HG03108 (cell line): ENCODE data around the gene FMNL1.
"Not testable (repeated sequence)": the region's sequence is repeated elsewhere in the genome, so short reads cannot be mapped to it uniquely, and the experiment has no call there.

ENCODE experiments used
- ATAC-seq: cut with Tn5 transposase; IDR thresholded peaks from one replicate; pipeline ENCODE4 v1.9.1; 2021; ENCODE audit warnings: moderate library complexity; ENCODE audit not compliant: unreplicated experiment

Gene FMNL1, protein sequence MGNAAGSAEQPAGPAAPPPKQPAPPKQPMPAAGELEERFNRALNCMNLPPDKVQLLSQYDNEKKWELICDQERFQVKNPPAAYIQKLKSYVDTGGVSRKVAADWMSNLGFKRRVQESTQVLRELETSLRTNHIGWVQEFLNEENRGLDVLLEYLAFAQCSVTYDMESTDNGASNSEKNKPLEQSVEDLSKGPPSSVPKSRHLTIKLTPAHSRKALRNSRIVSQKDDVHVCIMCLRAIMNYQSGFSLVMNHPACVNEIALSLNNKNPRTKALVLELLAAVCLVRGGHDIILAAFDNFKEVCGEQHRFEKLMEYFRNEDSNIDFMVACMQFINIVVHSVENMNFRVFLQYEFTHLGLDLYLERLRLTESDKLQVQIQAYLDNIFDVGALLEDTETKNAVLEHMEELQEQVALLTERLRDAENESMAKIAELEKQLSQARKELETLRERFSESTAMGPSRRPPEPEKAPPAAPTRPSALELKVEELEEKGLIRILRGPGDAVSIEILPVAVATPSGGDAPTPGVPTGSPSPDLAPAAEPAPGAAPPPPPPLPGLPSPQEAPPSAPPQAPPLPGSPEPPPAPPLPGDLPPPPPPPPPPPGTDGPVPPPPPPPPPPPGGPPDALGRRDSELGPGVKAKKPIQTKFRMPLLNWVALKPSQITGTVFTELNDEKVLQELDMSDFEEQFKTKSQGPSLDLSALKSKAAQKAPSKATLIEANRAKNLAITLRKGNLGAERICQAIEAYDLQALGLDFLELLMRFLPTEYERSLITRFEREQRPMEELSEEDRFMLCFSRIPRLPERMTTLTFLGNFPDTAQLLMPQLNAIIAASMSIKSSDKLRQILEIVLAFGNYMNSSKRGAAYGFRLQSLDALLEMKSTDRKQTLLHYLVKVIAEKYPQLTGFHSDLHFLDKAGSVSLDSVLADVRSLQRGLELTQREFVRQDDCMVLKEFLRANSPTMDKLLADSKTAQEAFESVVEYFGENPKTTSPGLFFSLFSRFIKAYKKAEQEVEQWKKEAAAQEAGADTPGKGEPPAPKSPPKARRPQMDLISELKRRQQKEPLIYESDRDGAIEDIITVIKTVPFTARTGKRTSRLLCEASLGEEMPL

DNA sequence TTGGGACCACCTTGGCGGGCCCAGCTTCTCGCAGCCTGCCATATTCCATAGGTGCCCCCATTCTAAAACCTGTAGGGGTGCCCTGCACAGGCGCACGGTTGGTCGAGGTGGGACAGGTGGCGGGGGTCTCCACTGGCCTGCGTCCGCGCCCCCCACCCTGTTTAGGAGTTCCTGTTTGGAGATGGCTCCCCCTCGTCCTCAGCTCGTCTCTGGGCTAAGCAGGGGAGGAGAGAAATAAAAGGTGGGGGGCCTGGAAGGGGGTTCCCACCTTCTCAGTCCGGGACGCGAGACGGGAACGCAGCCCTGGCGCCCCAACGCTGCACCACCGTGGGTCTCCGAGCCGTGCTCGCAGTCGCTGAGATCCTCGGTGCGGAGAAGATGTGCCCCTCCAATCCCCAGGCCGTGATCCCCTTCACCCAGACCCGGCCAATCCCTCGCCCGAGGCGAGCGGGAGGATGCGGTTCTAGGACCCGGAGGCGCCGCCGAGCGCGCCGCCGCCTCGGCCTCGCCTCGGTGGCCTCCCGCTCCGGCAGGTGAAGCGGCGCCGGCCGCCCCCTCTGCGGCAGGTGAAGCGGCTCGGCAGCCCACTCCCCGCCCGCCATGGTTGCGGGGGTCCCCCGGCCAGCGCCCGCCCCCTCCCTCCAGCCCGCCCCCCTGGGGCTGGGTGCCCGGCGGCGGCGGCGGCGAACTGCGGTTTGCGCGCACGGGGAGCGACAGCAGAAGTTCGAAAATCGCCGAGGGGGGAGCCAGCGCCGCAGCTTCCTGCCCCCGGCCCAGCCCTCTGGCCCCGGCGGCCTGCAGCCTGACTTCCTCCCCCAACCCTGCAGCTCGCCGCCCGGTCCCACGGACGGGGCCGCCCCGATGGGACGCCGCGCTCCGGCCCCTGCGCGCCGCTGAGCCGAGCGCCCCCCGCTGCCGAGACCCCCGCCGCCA, at the start of gene FMNL1:
TSS of gene FMNL1 (plus strand) at position 805 of the 933 bp plus-strand sequence. CDS start 240 bp downstream, outside the sequence.
- ATAC-seq: no peak

DNA sequence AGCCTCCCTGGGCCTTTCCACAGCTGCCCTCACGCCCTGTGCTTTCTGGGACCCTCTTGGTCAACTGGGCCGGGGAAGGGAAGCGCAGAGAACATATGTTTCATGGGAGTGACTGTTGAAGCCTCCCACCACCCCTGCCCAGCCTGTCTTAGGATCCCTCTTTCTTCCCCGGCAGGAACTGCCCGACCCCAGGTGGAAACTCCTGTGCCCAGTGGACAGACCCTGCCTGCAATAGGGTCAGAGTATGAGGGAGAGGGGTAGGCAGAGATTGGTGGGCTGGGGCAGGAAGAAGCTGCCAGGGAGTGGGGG, 49.5 kb upstream of the FMNL1 start:
- no peak for ATAC-seq

DNA sequence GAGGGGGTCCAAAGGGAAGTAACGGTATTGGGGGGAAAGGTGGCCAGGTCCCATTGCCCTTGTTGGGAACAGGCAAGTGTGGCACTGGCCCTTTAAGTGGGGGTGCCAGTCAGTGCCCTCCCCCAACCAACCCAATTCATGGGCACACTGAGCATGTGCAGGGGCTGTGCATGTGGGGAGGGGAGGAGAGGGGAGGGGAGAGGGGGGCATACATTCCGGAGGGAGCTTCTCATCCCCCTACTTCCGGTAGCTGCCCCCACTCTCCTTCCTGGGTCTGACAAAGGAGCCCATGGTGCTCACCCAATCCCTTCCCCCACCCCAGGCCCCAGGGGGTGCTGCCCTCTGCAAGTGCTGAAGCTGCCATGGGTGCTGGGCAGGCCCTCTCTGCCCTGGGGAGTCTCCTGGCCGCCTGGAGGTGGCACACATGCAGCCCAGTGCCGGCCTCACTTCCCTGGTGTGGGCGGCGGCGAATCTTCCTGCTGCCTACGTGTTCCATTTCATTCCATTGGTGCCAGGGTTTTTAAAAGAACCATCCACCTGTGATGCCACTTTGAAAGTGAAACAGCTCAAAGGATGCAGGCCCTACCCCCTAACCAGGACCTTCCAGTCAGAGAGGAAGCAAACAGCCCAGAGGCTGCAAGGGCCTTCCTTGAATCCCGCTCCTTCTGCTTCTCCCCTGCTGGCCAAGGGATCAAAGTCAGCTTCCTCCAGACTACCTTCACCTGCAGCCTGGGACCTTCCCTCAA, 49.0 kb upstream of the FMNL1 start:
- no peak for ATAC-seq

DNA sequence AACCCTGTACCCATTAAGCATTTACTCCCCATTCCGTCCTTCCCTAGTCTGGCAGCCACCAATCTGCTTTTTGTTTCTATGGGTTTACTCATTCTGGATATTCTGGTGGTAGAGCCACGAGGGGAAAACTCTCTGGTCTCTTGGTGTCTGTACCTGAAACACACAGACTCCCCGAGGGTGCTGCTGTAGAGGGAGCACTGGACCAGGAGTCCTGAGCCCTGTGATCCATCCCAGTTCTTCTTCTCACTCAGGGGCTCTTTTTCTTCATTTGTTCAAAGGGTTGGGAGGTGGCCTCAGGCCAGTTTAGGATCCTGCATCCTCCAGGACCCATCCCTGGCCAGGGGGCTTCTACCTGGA, 45.9 kb upstream of the FMNL1 start:
- no peak for ATAC-seq

DNA sequence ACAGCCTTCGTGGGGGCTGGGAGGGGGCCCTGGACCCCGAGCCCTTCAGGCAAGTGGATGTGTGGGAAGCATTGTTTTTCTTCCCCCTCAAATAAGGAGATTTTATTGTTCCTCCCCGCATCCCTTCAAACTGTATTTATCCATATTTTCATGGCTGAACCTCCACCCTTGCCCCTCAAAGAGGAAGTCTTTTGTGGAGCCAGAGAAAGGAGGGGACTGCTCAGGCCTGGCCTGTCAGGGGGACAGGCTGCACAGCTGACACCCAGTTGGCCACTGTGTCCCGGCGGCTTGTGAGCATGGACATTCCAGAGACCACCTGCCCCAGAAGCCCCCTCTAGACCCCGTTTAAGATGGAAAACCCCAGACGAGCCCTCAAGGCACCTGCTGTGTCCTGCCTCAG, 44.1 kb upstream of the FMNL1 start:
- ATAC-seq: no peak

DNA sequence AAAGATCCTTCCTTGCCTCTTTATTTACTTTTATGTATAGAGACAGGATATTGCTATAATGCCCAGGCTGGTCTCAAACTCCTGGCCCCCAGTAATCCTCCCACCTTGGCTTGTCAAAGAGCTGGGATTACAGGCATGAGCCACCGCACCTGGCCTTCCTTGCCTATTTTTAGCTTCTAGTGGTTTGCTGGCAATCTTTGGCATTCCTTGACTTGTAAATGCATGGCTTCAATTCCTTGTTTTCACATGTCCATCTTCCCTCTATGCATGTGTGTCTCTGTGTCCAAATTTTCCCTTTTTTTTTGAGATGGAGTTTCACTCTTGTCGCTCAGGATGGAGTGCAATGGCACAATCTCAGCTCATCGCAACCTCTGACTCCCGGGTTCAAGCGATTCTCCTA, 37.5 kb upstream of the FMNL1 start:
- no peak for ATAC-seq

DNA sequence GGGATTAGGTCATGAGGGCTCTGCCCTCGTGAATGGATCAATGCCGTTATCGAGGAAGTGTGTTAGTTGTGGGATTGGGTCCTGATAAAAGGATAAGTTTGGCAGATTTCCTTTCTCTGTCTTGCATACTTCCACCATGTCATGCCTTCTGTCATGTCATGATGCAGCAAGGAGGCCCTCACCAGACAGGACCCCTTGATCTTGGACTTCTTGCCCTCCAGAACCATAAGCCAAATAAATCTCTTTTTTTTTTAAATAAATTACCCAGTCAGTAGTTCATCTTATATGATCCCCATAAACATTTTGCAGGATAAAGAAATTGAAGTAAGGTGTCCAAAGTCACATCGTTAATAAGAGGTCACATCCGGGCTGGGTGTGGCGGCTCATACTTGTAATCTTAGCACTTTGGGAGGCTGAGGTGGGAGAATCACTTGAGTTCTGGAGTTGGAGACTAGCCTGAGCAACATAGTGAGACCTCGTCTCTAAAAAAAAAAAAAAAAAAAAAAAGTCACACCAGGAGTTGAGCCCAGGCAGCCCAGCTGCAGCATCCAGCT, 34.8 kb upstream of the FMNL1 start:
- no peak for ATAC-seq

DNA sequence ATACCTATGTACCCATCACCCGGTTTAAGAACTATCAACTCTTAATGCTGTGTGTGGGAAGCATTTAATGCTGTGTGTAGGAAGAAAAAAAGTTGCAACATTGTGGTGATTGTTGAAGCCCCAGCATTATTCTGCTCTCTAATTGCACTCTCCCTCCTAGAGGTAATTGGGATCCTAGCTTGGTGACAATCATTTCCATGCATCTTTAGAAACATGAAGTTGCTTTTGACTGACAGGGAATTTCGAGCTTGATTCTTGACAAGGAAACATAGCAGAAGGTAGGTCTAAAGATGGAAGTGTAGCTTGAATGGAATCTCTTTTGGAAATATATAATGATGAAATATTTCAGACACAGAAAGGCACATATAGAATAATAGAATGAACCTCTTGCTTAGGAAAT, 32.7 kb upstream of the FMNL1 start:
- ATAC-seq: no peak

DNA sequence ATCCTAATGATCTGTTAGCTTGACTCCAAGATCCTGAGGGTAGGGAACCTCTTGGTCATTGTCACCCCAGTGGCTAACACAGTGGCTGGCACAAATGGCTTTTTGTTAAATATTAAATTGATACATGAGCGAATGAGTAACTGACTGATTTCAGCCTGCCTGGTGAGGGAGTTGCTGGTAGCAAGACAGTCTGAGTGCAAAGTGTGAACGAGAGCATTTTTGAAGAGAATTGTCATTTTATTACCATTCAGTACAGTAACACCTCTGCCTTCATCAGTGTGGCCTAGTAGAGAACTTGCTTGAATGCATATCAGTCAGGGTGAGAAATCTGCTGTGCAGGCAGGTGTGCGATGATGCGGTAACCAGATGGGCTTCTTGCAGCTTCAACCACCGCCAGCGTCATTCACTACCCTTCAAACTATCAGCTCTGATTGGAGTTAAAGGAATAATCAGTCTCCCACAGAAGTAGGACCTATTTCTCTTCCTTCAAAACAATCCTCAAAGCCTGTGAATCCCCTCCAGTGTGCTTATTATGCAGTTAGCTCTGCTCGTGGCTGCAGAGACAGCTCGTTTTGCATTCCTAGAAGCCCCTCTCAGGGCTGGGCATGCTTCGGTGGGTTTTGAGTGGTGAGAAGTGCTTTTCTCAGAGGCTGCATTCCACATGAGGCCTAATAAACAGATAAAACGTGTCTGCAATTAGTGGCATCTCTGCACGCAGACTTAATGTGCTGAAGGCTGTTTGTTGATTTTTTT, 31.0 kb upstream of the FMNL1 start:
- no peak for ATAC-seq

DNA sequence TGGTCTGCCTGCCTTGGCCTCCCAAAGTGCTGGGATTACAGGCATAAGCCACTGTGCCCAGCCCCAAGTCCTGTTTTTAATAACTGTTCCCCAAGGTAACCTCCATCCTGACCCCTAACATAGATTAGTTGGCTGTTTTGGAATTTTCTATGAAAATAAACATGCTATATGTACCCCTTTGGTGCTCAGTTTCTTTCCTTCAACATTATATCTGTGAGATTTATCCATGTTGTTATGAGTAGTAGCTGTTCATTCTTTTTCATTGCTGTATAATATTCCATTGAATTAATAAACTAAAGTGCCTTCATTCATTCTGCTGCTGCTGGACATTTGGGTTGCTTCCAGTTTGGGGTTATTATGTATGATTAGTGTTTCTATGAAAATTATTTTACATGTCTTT, 26.3 kb upstream of the FMNL1 start:
- no peak for ATAC-seq

DNA sequence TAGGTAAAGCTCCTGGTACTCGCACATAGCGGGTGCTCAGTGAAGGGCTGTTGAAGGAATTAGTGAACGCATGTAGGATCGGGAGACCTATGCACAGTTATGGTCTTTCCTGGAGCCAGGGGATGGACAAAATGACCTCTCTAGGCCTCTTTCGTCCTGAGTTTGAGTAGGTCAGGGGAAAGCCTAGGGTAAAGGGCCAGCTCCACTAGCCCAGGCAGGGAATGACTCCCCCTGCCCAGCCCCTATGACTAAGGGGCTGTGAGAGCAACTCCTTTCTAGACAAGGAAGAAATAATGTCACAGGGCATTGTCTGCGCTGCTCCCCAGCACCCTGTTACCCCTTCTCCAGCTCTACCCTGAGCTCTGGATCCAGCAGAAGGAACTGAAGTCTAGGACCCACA, 24.6 kb upstream of the FMNL1 start:
- ATAC-seq: no peak

DNA sequence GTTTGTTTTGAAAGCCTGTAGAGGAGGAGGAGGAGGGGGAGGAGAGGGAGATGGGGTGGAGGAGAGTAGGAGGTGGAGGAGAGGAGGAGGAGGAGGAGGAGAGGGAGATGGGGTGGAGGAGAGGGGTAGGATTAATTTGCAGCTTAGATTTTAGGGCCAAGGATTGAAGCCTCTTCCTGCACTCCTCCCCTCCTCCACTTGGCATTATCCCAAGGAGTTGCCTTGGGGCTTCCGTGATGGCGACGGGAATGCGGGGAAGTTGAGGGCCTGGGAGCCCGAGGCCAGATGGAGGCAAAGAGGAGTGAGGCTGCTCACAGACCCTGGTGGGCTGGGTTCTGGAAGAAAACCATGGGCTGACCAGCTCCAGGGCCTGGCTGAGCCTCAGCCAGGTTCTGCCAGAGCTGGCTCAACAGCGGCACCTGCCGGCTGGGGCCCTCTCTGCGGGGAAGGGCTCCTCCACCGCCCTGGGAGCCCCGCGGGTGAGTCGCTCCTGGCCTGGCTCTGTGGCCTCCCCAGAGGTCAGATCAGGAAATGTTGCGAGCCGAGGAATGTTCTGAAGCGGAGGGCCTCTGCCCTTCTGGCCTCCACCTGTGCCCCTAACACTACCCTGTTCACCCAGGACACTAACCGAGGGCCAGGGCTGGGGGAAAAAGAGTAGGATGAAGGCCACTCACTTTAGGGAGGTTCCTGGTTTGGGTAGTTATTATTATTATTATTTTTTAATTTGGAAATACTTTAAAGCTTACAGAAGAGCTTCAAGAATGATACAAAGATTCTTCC, 23.9 kb upstream of the FMNL1 start:
- peak; percentile 85 for ATAC-seq

DNA sequence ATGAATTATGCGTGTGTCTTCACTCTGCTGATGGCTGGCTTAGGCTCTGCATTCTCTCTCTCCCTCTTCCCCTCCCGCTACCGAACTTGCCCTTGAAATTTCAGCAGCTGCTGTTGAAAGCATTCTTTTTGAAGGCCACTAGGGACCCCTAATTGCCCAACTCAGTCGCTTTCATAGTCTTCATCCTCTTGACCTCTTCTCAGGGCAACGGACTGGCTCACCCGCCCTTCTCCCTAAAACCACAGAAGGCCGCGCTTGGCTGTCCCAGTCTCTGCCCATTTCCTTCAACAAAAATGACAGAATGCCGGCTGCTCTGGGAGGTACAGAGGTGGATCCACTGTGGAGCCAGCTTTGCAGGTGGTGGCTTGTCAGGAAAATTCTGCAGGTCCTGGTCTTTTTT, 21.0 kb upstream of the FMNL1 start:
- ATAC-seq: no peak

DNA sequence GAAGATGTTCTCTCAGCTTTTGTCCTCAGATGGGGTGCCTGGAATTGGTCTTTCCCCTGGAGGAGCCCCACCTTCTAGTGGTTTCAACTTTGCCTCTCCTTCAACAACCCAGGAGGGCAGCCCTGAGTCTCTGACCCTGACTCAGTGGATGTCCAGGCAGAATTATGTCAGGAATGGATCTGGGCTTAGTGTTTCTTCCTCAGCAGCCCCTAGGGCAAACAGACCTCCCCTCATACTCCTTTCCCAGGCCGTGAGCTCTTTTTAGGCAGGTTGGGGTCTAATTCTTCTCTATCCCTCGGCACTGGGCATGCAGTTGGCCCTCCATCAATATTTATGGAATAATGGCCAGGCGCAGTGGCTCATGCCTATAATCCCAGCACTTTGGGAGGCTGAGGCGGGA, 20.2 kb upstream of the FMNL1 start:
- no peak for ATAC-seq

DNA sequence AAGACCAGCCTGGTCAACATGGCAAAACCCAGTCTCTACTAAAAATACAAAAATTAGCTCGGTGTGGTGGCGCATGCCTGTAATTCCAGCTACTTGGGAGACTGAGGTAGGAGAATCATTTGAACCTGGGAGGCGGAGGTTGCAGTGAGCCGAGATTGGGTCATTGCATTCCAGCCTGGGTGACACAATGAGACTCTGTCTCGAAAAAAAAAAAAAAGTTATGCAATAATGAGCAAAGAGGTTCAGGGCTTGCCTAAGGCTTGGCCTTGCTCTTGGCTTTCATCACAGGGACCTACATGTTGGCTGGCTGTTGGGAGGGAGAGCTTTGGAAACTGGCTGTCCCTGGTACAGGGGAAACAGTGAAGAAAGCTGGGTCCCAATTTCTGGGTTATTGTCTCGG, 19.8 kb upstream of the FMNL1 start:
- ATAC-seq: not testable (repeated sequence)

DNA sequence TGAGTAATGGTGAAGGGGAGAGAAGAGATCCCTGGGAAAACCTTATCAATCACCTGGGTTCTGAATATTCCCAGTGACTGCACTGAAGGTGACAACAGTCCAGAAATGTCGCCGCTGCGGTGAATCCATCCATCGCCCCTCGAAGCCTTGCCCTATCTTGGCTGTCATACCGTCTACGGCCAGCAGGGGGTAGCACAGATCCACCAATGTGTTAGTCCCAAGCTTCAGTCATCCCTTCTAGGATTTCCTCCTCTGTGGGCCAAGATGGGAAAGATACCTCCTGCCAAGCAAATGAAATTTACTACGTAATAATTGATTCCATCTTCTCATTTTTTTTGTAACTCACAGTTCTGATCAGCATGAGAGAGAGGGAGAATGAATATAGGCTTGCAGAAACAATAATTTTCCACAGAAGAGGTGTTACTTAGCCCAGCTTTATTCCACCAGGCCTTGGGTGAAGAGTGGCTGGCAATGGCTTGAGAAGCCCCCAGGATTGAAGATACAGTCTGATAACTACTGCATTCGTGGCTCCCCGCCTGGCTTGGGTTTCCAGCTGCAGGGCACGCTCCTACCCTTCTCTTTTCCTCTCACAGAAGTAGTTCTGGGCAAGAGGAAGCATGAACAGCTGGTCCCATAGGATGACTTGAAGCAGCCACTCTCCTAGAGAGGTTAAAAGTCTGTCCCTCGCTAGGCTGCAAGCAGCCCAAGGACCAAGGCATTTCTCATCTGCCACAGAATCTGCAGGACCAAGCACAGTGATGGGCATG, 2.6 kb upstream of the FMNL1 start:
- no peak for ATAC-seq

DNA sequence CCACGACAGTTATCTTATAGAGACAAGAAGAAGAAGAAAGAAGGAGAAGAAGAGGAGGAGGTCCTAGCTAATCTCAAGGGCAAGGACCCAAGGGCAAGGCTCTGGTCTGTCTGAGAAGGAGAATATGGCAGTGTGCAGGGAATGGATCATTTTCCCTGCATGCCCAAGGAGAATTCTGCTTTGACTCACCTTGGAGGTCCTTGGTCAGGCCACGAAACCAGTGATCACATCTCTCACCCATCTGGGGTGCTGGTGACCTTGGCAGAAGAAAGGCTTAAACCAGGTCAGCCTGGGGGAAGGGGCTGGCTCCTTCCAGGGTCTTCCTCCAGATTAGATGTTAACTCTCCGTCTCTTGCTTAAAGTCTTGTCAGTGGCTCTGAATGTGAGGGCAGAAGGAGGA, 1.6 kb upstream of the FMNL1 start:
- ATAC-seq: no peak

DNA sequence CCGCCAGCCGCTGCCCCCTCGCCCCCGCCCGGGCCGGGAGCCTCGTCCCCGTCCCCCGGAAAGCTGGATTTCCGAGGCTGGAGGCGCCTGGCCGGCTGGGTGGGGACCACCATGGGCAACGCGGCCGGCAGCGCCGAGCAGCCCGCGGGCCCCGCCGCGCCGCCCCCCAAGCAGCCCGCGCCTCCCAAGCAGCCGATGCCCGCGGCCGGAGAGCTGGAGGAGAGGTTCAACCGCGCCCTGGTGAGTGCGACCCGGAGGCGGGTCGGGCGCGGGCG, 266 bp downstream of the FMNL1 start:
- ATAC-seq: no peak
